Astrocyte (in vitro differentiated cells and primary cell): ENCODE data around the gene FILIP1L.

Experiments used
- EZH2 ChIP-seq: IDR thresholded peaks from 2 replicates; pipeline ENCODE4 v1.6.1; 2012; ENCODE audit warnings: mild to moderate bottlenecking, low read length, inconsistent platforms; ENCODE audit not compliant: insufficient read depth
- TF ChIP-seq, protein P1 (sequence below): IDR thresholded peaks from 2 replicates; pipeline ENCODE4 v1.5.1; 2011; ENCODE audit warnings: low read depth, mild to moderate bottlenecking, inconsistent platforms, low read length, moderate library complexity; ENCODE audit not compliant: insufficient read depth

DNA sequence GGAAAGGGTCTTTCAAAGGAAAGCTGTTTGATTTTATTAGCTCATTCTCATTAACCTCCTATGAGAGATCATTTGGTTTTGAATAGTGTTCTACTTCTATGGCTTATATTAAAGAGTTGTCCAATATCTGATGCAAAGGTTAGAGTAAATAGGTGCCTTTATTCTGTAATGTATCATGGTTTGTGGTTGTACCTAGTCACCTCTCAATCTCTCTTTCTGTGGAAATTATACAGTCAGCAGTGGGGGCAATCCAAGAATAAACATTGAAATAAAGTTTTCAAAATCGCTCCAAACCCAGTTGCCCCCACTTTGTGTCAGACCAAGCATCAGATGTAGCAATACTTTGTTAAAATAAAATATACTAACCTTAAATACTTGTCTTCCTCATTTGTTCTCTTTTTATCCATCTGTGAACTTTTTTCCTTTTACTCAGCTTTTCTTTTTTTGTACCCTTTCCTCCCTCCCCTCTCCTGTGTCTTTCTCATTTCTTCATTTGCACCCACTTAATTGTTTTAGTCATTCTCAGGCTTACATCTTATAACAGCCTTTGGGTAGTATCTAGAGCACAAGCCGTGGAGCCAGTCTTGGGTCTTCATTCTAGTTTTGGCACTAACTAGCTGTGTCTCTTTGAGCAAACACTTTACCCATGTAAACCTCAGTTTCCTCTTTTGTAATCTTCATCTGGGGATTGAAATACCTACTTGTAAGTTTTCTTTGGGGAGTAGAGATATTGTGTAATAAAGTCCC is 279.9 kb downstream of the FILIP1L start:
- TF ChIP-seq, protein P1, sequence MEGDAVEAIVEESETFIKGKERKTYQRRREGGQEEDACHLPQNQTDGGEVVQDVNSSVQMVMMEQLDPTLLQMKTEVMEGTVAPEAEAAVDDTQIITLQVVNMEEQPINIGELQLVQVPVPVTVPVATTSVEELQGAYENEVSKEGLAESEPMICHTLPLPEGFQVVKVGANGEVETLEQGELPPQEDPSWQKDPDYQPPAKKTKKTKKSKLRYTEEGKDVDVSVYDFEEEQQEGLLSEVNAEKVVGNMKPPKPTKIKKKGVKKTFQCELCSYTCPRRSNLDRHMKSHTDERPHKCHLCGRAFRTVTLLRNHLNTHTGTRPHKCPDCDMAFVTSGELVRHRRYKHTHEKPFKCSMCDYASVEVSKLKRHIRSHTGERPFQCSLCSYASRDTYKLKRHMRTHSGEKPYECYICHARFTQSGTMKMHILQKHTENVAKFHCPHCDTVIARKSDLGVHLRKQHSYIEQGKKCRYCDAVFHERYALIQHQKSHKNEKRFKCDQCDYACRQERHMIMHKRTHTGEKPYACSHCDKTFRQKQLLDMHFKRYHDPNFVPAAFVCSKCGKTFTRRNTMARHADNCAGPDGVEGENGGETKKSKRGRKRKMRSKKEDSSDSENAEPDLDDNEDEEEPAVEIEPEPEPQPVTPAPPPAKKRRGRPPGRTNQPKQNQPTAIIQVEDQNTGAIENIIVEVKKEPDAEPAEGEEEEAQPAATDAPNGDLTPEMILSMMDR = no peak
- no peak for TF ChIP-seq EZH2
